ENCODE measurements around the gene HRAS.

DNA sequence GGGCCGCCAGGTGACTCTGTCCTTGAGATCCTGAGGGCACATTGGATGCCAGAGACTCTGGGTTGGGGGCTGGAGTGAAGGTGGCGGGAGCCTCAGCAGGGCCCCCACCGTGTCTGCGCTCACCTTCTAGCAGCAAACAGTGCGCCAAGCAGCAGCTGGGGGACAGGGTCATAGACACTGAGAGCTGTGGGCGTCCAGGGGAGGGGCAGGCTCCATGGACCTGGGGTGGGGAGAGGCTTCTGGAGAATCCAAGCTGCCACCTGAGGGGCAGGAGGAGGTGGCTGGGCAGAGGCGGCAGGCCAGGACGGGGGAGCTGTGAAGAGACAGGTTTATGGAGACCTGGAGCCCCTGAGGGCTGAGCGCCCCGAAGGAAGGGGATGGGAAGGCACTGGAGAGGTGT, 48.9 kb upstream of the HRAS start:
- TF ChIP-seq MAX (IDR thresholded peaks at IDR 0.05; ENCODE audit: insufficient read depth, insufficient read length) = no peak
- no peak for TF ChIP-seq POLR2A (IDR thresholded peaks at IDR 0.05; ENCODE audit: low read depth, low read length)
- no peak for TF ChIP-seq CTCF (IDR thresholded peaks at IDR 0.05; ENCODE audit: extremely low read depth in 1 of 2, insufficient read depth in 1 of 2, low read depth in 1 of 2, low read length in 2 of 2)
- no peak for TF ChIP-seq JUN (IDR thresholded peaks at IDR 0.05; ENCODE audit: borderline replicate concordance, insufficient read depth, insufficient read length, low read depth)

Data from endothelial cell of umbilical vein (primary cell).